Rectal smooth muscle tissue (tissue), 1 donor: Measurements from ENCODE around the gene DNASE2.

ENCODE experiments used
- H3K27ac ChIP-seq: one replicate; pipeline ENCODE4 v1.7.0; 2013; ENCODE audit warnings: low read depth, low read length, inconsistent platforms
- H3K27me3 ChIP-seq: one replicate; pipeline ENCODE4 v1.7.0; 2013; ENCODE audit warnings: low read length; ENCODE audit not compliant: control insufficient read depth, insufficient read depth
- H3K36me3 ChIP-seq: one replicate; pipeline ENCODE4 v1.7.0; 2013; ENCODE audit warnings: low read length; ENCODE audit not compliant: control insufficient read depth, insufficient read depth
- H3K4me1 ChIP-seq: one replicate; pipeline ENCODE4 v1.7.0; 2013; ENCODE audit warnings: low read length; ENCODE audit not compliant: control insufficient read depth, insufficient read depth
- H3K4me3 ChIP-seq: one replicate; pipeline ENCODE4 v1.7.0; 2013; ENCODE audit warnings: low read length
- H3K9ac ChIP-seq: one replicate; pipeline ENCODE4 v1.7.0; 2013; ENCODE audit warnings: low read length

The DNASE2 gene

DNA sequence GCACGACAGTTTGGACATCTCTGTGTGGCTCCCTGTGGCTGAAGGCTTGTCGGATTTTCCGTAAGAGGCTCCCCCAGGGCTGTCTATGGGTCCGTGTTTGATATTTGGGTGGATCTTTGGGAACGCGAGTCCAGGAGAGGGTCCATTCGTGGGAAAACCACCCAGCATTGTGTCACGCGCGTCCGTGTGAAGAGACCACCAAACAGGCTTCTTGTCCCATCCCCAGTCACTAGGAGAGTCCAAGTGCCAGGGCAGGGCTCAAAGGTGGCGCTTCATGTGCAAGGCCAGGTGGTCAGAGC, 3.3 kb upstream of the DNASE2 start:
- Histone ChIP-seq H3K4me3 (peak overlapping the region; percentile 59), H3K4me1 (peaks cover 4% of the 10 kb centered on the region), H3K9ac (no peak overlapping the region), H3K27me3 (no peaks in the 10 kb centered on the region), H3K36me3 (no peaks in the 10 kb centered on the region), H3K27ac (no peak overlapping the region)

DNA sequence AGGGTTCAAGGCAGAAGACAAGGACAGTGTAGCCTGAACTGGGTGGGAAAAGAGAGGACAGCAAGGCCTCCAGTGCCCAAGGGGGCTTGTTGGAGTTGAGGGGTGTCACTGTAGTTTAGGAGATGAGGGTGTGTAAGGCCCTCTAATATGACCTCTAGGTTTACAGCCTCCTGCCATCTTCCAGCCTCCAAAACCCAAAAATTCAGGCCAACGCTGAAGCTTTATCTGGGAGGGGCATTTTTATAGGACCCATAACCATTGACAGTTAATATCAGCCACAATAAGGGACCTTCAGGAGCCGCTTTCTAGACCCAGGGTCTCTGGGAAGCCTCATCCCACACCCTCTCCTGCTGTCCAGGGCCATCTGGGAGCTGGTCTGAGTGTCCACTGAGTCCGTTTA, 3.0 kb upstream of the DNASE2 start:
- H3K27me3 ChIP-seq = no peaks in the 10 kb centered on the region
- no peak overlapping the region for H3K9ac ChIP-seq
- peaks cover 4% of the 10 kb centered on the region for H3K4me1 ChIP-seq
- H3K36me3 ChIP-seq = no peaks in the 10 kb centered on the region
- no peak overlapping the region for H3K27ac ChIP-seq
- no peak overlapping the region for H3K4me3 ChIP-seq

- Histone ChIP-seq H3K36me3 (peaks cover 6% of the 10 kb centered on the region), H3K27me3 (no peaks in the 10 kb centered on the region), H3K4me3 (no peak overlapping the region), H3K27ac (no peak overlapping the region), H3K9ac (no peak overlapping the region), H3K4me1 (peaks cover 4% of the 10 kb centered on the region)
Observed at GRCh38 chr19:12882589-12882988, 1.3 kb upstream of the DNASE2 start.

GRCh38 chr19:12880551-12881171, 588 bp downstream of the DNASE2 start:
- H3K27me3 ChIP-seq = no peaks in the 10 kb centered on the region
- peaks cover 4% of the 10 kb centered on the region for H3K4me1 ChIP-seq
- H3K4me3 ChIP-seq = peak overlapping the region; percentile 84
- H3K9ac ChIP-seq = peak overlapping the region; percentile 19
- H3K27ac ChIP-seq = peak overlapping the region; percentile 86
- H3K36me3 ChIP-seq = peaks cover 9% of the 10 kb centered on the region

- Histone ChIP-seq H3K4me3 (no peak overlapping the region), H3K36me3 (peaks cover 9% of the 10 kb centered on the region), H3K4me1 (no peaks in the 10 kb centered on the region), H3K27me3 (no peaks in the 10 kb centered on the region), H3K9ac (no peak overlapping the region), H3K27ac (no peak overlapping the region)
Observed at GRCh38 chr19:12875086-12875485, 6.2 kb downstream of the DNASE2 start.

GRCh38 chr19:12873891-12874745, 7.1 kb downstream of the DNASE2 start:
- Histone ChIP-seq H3K27me3 (no peaks in the 10 kb centered on the region), H3K4me3 (no peak overlapping the region), H3K36me3 (peaks cover 9% of the 10 kb centered on the region), H3K9ac (no peak overlapping the region), H3K27ac (no peak overlapping the region), H3K4me1 (no peaks in the 10 kb centered on the region)

GRCh38 chr19:12872941-12873890, 8.0 kb downstream of the DNASE2 start:
- Histone ChIP-seq H3K4me3 (peak overlapping the region; percentile 14), H3K27ac (no peak overlapping the region), H3K36me3 (peaks cover 5% of the 10 kb centered on the region), H3K27me3 (no peaks in the 10 kb centered on the region), H3K9ac (no peak overlapping the region), H3K4me1 (no peaks in the 10 kb centered on the region)

GRCh38 chr19:12872255-12872654, 9.0 kb downstream of the DNASE2 start:
- Histone ChIP-seq H3K9ac (no peak overlapping the region), H3K4me3 (no peak overlapping the region), H3K36me3 (peaks cover 3% of the 10 kb centered on the region), H3K4me1 (peaks cover 2% of the 10 kb centered on the region), H3K27me3 (no peaks in the 10 kb centered on the region), H3K27ac (no peak overlapping the region)

DNA sequence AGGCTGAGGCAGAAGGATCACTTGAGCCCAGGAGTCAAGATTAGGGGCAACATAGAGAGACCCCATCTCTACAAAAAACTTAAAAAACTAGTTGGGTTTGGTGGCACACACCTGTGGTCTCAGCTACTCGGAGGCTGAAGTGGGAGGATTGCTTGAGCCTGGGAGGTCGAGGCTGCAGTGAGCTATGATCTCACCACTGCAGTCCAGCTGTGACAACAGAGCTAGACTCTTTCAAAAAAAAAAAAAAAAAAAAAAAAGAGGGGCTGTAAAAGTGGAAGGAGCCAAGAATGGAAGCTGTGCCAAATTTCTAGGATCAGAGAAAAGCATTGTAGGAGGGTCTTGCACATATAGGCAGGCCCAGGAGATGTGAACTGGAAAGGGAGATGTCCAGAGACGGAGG, 9.6 kb downstream of the DNASE2 start:
- H3K9ac ChIP-seq = no peak overlapping the region
- peaks cover 2% of the 10 kb centered on the region for H3K4me1 ChIP-seq
- no peaks in the 10 kb centered on the region for H3K27me3 ChIP-seq
- H3K36me3 ChIP-seq = peaks cover 3% of the 10 kb centered on the region
- H3K27ac ChIP-seq = no peak overlapping the region
- no peak overlapping the region for H3K4me3 ChIP-seq

- H3K4me3 ChIP-seq = no peak overlapping the region
Observed at GRCh38 chr19:12868540-12869112, 12.6 kb downstream of the DNASE2 start.

GRCh38 chr19:12867120-12868099, 13.8 kb downstream of the DNASE2 start:
- Histone ChIP-seq H3K27ac (no peak overlapping the region), H3K27me3 (no peaks in the 10 kb centered on the region), H3K4me3 (peak overlapping the region; percentile 57), H3K36me3 (no peaks in the 10 kb centered on the region), H3K9ac (no peak overlapping the region), H3K4me1 (peaks cover 2% of the 10 kb centered on the region)

More at GRCh38 chr19:12868540-12869112, 12.6 kb downstream of the DNASE2 start:
- H3K27ac ChIP-seq = no peak overlapping the region
- no peak overlapping the region for H3K9ac ChIP-seq
- H3K4me1 ChIP-seq = peaks cover 2% of the 10 kb centered on the region
- no peaks in the 10 kb centered on the region for H3K36me3 ChIP-seq
- H3K27me3 ChIP-seq = no peaks in the 10 kb centered on the region
